Adipocyte (in vitro differentiated cells): ENCODE results near the gene PROC.

Experiments
- DNase-seq: peaks from one replicate; pipeline ENCODE4 v3.0.0-alpha.2; 2015; ENCODE audit warnings: low read depth
- H3K27me3 ChIP-seq: replicated peaks from 2 replicates; pipeline ENCODE4 v1.7.0; 2013; ENCODE audit warnings: mild to moderate bottlenecking, low read length, moderate library complexity; ENCODE audit not compliant: control insufficient read depth, insufficient read depth
- H3K36me3 ChIP-seq: 2 replicates; pipeline ENCODE4 v1.7.0; 2013; ENCODE audit warnings: low read length, mild to moderate bottlenecking, moderate library complexity; ENCODE audit not compliant: control insufficient read depth, insufficient read depth, severe bottlenecking
- H3K4me1 ChIP-seq: 2 replicates; pipeline ENCODE4 v1.7.0; 2013; ENCODE audit warnings: mild to moderate bottlenecking, low read length, moderate library complexity; ENCODE audit not compliant: control insufficient read depth, insufficient read depth
- H3K4me3 ChIP-seq: 2 replicates; pipeline ENCODE4 v1.7.0; 2013; ENCODE audit warnings: mild to moderate bottlenecking, low read length, moderate library complexity
- H3K9ac ChIP-seq: 2 replicates; pipeline ENCODE4 v1.7.0; 2013; ENCODE audit warnings: mild to moderate bottlenecking, low read length, moderate library complexity
- H3K9me3 ChIP-seq: 2 replicates; pipeline ENCODE4 v1.7.0; 2013; ENCODE audit warnings: mild to moderate bottlenecking, low read length, moderate library complexity; ENCODE audit not compliant: control insufficient read depth

Gene PROC

DNA sequence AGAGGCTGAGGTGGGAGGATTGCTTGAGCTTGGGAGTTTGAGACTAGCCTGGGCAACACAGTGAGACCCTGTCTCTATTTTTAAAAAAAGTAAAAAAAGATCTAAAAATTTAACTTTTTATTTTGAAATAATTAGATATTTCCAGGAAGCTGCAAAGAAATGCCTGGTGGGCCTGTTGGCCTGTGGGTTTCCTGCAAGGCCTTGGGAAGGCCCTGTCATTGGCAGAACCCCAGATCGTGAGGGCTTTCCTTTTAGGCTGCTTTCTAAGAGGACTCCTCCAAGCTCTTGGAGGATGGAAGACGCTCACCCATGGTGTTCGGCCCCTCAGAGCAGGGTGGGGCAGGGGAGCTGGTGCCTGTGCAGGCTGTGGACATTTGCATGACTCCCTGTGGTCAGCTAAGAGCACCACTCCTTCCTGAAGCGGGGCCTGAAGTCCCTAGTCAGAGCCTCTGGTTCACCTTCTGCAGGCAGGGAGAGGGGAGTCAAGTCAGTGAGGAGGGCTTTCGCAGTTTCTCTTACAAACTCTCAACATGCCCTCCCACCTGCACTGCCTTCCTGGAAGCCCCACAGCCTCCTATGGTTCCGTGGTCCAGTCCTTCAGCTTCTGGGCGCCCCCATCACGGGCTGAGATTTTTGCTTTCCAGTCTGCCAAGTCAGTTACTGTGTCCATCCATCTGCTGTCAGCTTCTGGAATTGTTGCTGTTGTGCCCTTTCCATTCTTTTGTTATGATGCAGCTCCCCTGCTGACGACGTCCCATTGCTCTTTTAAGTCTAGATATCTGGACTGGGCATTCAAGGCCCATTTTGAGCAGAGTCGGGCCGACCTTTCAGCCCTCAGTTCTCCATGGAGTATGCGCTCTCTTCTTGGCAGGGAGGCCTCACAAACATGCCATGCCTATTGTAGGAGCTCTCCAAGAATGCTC is 6.6 kb downstream of the PROC start:
- no peaks in the 10 kb centered on the region for H3K9me3 ChIP-seq
- no peaks in the 10 kb centered on the region for H3K36me3 ChIP-seq
- no peak overlapping the region for H3K9ac ChIP-seq
- no peak for DNase-seq
- H3K4me3 ChIP-seq, result no peak overlapping the region
- H3K4me1 ChIP-seq, result peaks cover 5% of the 10 kb centered on the region
- H3K27me3 ChIP-seq, result peaks cover 16% of the 10 kb centered on the region

DNA sequence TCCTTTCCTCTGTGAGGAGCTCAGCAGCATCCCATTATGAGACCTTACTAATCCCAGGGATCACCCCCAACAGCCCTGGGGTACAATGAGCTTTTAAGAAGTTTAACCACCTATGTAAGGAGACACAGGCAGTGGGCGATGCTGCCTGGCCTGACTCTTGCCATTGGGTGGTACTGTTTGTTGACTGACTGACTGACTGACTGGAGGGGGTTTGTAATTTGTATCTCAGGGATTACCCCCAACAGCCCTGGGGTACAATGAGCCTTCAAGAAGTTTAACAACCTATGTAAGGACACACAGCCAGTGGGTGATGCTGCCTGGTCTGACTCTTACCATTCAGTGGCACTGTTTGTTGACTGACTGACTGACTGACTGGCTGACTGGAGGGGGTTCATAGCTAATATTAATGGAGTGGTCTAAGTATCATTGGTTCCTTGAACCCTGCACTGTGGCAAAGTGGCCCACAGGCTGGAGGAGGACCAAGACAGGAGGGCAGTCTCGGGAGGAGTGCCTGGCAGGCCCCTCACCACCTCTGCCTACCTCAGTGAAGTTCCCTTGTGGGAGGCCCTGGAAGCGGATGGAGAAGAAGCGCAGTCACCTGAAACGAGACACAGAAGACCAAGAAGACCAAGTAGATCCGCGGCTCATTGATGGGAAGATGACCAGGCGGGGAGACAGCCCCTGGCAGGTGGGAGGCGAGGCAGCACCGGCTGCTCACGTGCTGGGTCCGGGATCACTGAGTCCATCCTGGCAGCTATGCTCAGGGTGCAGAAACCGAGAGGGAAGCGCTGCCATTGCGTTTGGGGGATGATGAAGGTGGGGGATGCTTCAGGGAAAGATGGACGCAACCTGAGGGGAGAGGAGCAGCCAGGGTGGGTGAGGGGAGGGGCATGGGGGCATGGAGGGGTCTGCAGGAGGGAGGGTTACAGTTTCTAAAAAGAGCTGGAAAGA is 7.6 kb downstream of the PROC start:
- H3K27me3 ChIP-seq, result peaks cover 9% of the 10 kb centered on the region
- DNase-seq, result no peak

DNA sequence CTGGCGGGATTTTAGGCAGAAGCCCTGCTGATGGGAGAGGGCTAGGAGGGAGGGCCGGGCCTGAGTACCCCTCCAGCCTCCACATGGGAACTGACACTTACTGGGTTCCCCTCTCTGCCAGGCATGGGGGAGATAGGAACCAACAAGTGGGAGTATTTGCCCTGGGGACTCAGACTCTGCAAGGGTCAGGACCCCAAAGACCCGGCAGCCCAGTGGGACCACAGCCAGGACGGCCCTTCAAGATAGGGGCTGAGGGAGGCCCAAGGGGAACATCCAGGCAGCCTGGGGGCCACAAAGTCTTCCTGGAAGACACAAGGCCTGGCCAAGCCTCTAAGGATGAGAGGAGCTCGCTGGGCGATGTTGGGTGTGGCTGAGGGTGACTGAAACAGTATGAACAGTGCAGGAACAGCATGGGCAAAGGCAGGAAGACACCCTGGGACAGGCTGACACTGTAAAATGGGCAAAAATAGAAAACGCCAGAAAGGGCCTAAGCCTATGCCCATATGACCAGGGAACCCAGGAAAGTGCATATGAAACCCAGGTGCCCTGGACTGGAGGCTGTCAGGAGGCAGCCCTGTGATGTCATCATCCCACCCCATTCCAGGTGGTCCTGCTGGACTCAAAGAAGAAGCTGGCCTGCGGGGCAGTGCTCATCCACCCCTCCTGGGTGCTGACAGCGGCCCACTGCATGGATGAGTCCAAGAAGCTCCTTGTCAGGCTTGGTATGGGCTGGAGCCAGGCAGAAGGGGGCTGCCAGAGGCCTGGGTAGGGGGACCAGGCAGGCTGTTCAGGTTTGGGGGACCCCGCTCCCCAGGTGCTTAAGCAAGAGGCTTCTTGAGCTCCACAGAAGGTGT is 8.5 kb downstream of the PROC start:
- H3K4me3 ChIP-seq, result no peak overlapping the region
- no peak for DNase-seq
- peaks cover 5% of the 10 kb centered on the region for H3K4me1 ChIP-seq
- no peak overlapping the region for H3K9ac ChIP-seq
- H3K9me3 ChIP-seq, result no peaks in the 10 kb centered on the region
- peaks cover 7% of the 10 kb centered on the region for H3K27me3 ChIP-seq
- H3K36me3 ChIP-seq, result no peaks in the 10 kb centered on the region

More for the DNA sequence above, 7.6 kb downstream of the PROC start:
- Histone ChIP-seq H3K36me3 (no peaks in the 10 kb centered on the region), H3K9ac (no peak overlapping the region), H3K4me1 (peaks cover 5% of the 10 kb centered on the region), H3K4me3 (no peak overlapping the region), H3K9me3 (no peaks in the 10 kb centered on the region)

- no peaks in the 10 kb centered on the region for H3K36me3 ChIP-seq
- DNase-seq, result no peak
- H3K9ac ChIP-seq, result no peak overlapping the region
- no peaks in the 10 kb centered on the region for H3K9me3 ChIP-seq
- no peaks in the 10 kb centered on the region for H3K27me3 ChIP-seq
- peaks cover 5% of the 10 kb centered on the region for H3K4me1 ChIP-seq
- no peak overlapping the region for H3K4me3 ChIP-seq
Measured at GRCh38 chr2:127427376-127428056, 9.3 kb downstream of the PROC start.

DNA sequence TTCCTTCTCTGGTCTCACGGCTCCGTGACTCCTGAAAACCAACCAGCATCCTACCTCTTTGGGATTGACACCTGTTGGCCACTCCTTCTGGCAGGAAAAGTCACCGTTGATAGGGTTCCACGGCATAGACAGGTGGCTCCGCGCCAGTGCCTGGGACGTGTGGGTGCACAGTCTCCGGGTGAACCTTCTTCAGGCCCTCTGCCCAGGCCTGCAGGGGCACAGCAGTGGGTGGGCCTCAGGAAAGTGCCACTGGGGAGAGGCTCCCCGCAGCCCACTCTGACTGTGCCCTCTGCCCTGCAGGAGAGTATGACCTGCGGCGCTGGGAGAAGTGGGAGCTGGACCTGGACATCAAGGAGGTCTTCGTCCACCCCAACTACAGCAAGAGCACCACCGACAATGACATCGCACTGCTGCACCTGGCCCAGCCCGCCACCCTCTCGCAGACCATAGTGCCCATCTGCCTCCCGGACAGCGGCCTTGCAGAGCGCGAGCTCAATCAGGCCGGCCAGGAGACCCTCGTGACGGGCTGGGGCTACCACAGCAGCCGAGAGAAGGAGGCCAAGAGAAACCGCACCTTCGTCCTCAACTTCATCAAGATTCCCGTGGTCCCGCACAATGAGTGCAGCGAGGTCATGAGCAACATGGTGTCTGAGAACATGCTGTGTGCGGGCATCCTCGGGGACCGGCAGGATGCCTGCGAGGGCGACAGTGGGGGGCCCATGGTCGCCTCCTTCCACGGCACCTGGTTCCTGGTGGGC is 10.0 kb downstream of the PROC start:
- Histone ChIP-seq H3K27me3 (no peaks in the 10 kb centered on the region), H3K36me3 (no peaks in the 10 kb centered on the region)

DNA sequence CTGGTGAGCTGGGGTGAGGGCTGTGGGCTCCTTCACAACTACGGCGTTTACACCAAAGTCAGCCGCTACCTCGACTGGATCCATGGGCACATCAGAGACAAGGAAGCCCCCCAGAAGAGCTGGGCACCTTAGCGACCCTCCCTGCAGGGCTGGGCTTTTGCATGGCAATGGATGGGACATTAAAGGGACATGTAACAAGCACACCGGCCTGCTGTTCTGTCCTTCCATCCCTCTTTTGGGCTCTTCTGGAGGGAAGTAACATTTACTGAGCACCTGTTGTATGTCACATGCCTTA is 10.5 kb downstream of the PROC start:
- H3K36me3 ChIP-seq, result no peaks in the 10 kb centered on the region
- no peak for DNase-seq
- H3K4me1 ChIP-seq, result no peaks in the 10 kb centered on the region
- no peak overlapping the region for H3K4me3 ChIP-seq
- no peak overlapping the region for H3K9ac ChIP-seq
- H3K9me3 ChIP-seq, result no peaks in the 10 kb centered on the region
- no peaks in the 10 kb centered on the region for H3K27me3 ChIP-seq

More for the DNA sequence above, 10.0 kb downstream of the PROC start:
- peaks cover 5% of the 10 kb centered on the region for H3K4me1 ChIP-seq
- no peaks in the 10 kb centered on the region for H3K9me3 ChIP-seq
- H3K4me3 ChIP-seq, result no peak overlapping the region
- no peak for DNase-seq
- no peak overlapping the region for H3K9ac ChIP-seq

DNA sequence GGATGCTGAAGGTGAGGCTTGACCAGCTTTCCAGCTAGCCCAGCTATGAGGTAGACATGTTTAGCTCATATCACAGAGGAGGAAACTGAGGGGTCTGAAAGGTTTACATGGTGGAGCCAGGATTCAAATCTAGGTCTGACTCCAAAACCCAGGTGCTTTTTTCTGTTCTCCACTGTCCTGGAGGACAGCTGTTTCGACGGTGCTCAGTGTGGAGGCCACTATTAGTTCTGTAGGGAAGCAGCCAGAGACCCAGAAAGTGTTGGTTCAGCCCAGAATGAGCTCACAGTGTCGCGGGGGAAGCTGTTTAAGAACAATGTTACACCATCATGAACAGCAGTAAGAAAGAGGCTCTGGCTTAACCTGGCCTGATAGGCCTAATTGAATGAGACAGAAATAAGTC is 11.1 kb downstream of the PROC start:
- no peaks in the 10 kb centered on the region for H3K27me3 ChIP-seq
- H3K9ac ChIP-seq, result no peak overlapping the region
- no peaks in the 10 kb centered on the region for H3K36me3 ChIP-seq
- no peaks in the 10 kb centered on the region for H3K9me3 ChIP-seq
- no peak for DNase-seq
- H3K4me3 ChIP-seq, result no peak overlapping the region
- no peaks in the 10 kb centered on the region for H3K4me1 ChIP-seq

DNA sequence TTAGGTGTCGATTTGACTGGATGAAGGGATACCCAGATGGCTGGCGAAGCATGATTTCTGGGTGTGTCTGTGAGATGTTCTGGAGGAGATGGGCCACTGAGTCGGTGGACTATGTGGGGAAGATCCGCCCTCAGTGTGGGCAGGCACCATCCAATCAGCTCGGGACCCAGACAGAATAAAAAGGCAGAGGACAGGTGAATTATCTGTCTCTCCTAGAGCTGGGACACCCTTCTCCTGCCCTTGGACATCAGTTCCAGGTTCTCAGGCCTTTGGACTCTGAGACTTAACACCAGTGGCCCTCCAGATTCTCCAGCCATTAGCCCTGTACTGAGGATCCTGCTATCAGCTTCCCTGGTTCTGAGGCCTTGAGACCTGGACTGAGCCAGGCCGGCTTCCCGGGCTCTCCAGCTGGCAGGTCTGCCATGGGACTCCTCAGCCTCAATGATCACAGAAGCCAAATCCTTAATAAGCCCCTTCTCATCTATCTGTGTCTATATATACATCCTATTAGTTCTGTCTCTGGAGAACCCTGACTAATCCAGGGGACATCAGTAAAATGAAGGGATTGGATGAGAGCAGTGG is 11.7 kb downstream of the PROC start:
- H3K9me3 ChIP-seq, result no peaks in the 10 kb centered on the region

DNA sequence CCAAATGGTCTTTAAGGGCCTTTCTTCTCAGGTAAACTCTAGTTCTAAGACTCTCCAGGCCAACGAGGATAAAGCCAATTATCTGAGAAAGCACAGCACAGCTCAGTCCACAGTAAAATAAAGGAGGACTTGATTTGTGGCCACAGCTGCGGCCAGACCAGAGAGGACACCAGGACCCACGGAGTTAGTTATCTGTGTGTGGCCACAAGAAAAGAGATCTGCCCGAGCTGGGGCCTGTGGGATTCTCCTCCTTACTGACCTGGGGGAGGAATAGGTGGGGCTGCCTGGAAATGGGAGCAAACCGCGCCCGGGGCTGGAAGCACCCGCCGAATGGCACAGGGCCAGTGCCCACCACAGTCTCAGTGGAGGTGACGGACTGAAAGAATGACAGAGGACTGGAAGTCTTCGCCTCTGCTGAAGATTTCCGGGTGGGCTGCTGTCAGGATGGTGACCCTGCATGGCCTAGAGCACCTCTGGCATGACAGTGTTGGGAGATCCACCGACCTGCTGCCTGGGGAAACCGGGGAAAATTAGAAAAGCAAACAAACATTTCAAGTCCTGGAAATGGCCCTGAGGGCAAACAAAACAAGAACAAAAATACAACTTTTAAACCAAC is 13.3 kb downstream of the PROC start:
- no peaks in the 10 kb centered on the region for H3K36me3 ChIP-seq
- no peaks in the 10 kb centered on the region for H3K4me1 ChIP-seq
- H3K27me3 ChIP-seq, result no peaks in the 10 kb centered on the region
- no peak overlapping the region for H3K4me3 ChIP-seq
- H3K9me3 ChIP-seq, result no peaks in the 10 kb centered on the region
- H3K9ac ChIP-seq, result no peak overlapping the region
- DNase-seq, result no peak

More for the DNA sequence above, 11.7 kb downstream of the PROC start:
- Histone ChIP-seq H3K27me3 (no peaks in the 10 kb centered on the region), H3K9ac (no peak overlapping the region), H3K36me3 (no peaks in the 10 kb centered on the region), H3K4me1 (no peaks in the 10 kb centered on the region), H3K4me3 (no peak overlapping the region)
- no peak for DNase-seq
